HEK293 (cell line): ENCODE results near the gene PSMD5.

Experiments used
- CTCF ChIA-PET: fragments of 350-600 bp; formaldehyde crosslinking; extraction: SDS; loops from one replicate; lab custom pipeline; 2021; ENCODE audit warnings: antibody characterized with exemption; lab: Yijun Ruan, JAX
- POLR2A ChIA-PET: fragments of 300-600 bp; formaldehyde crosslinking; extraction: SDS; loops from one replicate; lab custom pipeline; 2020; ENCODE audit warnings: antibody characterized with exemption, inconsistent platforms; lab: Yijun Ruan, JAX
- H3K27ac ChIP-seq: fragments of 200-500 bp; sonication (Bioruptor generic); 2 replicates; pipeline ENCODE4 v1.5.1; 2014; ENCODE audit warnings: low read depth, low read length, control low read depth, inconsistent platforms; ENCODE audit errors: extremely low read depth
- H3K36me3 ChIP-seq, 2 experiments: fragments of 200-500 bp in 1 of 2; sonication (Bioruptor generic) in 1 of 2; 1 replicate in 1 of 2; 2 replicates in 1 of 2; pipeline ENCODE4 v1.5.1; 2014 to 2017; ENCODE audit warnings: inconsistent platforms in 2 of 2, low read length in 2 of 2; ENCODE audit not compliant: control insufficient read depth in 2 of 2, insufficient read depth in 1 of 2
- H3K4me1 ChIP-seq: fragments of 200-500 bp; sonication (Bioruptor generic); 2 replicates; pipeline ENCODE4 v1.5.1; 2014; ENCODE audit warnings: mild to moderate bottlenecking, low read length, inconsistent platforms; ENCODE audit not compliant: control insufficient read depth, insufficient read depth
- H3K4me3 ChIP-seq: 2 replicates; pipeline ENCODE4 v1.5.1; 2011; ENCODE audit warnings: low read depth, mild to moderate bottlenecking, control low read depth, low read length, moderate library complexity
- H3K9me3 ChIP-seq: fragments of 200-500 bp; sonication (Bioruptor generic); 2 replicates; pipeline ENCODE4 v1.5.1; 2014; ENCODE audit warnings: low read depth, low read length, inconsistent platforms; ENCODE audit not compliant: control insufficient read depth, insufficient read depth
- KLF8 ChIP-seq: fragments of 450-650 bp; formaldehyde crosslinking; IDR thresholded peaks from 2 replicates; pipeline ENCODE4 v1.5.1; 2016; ENCODE audit warnings: missing biosample characterization, missing genetic modification characterization
- PRDM2 ChIP-seq: fragments of 450-650 bp; formaldehyde crosslinking; IDR thresholded peaks from 2 replicates; pipeline ENCODE4 v1.5.1; 2016; ENCODE audit warnings: missing biosample characterization, missing genetic modification characterization, borderline replicate concordance
- RBAK ChIP-seq: fragments of 450-650 bp; formaldehyde crosslinking; IDR thresholded peaks from 2 replicates; pipeline ENCODE4 v1.5.1; 2016; ENCODE audit warnings: missing biosample characterization, missing genetic modification characterization
- TSHZ1 ChIP-seq: fragments of 450-650 bp; formaldehyde crosslinking; IDR thresholded peaks from 2 replicates; pipeline ENCODE4 v1.5.1; 2016; ENCODE audit warnings: missing biosample characterization, missing genetic modification characterization, borderline replicate concordance
- WT1 ChIP-seq: fragments of 450-650 bp; formaldehyde crosslinking; IDR thresholded peaks from 2 replicates; pipeline ENCODE4 v1.5.1; 2016; ENCODE audit warnings: missing biosample characterization, missing genetic modification characterization
- ZBTB17 ChIP-seq: fragments of 450-650 bp; formaldehyde crosslinking; IDR thresholded peaks from 2 replicates; pipeline ENCODE4 v1.5.1; 2016; ENCODE audit warnings: missing biosample characterization, missing genetic modification characterization
- ZFP69B ChIP-seq: fragments of 450-650 bp; formaldehyde crosslinking; IDR thresholded peaks from 2 replicates; pipeline ENCODE4 v1.5.1; 2016; ENCODE audit warnings: missing biosample characterization, missing genetic modification characterization
- ZNF335 ChIP-seq: fragments of 450-650 bp; formaldehyde crosslinking; conservative IDR thresholded peaks from 2 replicates; pipeline ENCODE4 v1.5.1; 2016; ENCODE audit warnings: missing biosample characterization, missing genetic modification characterization
- ZNF341 ChIP-seq: fragments of 450-650 bp; formaldehyde crosslinking; IDR thresholded peaks from 2 replicates; pipeline ENCODE4; 2016; ENCODE audit warnings: low read depth, missing biosample characterization, missing genetic modification characterization
- ZNF544 ChIP-seq: fragments of 450-650 bp; formaldehyde crosslinking; IDR thresholded peaks from 2 replicates; pipeline ENCODE4 v1.5.0; 2017; ENCODE audit warnings: missing biosample characterization, missing genetic modification characterization
- ZNF580 ChIP-seq: fragments of 450-650 bp; formaldehyde crosslinking; IDR thresholded peaks from 2 replicates; pipeline ENCODE4 v1.5.1; 2016; ENCODE audit warnings: missing biosample characterization, missing genetic modification characterization
- ZNF600 ChIP-seq: fragments of 450-650 bp; formaldehyde crosslinking; IDR thresholded peaks from 2 replicates; pipeline ENCODE4 v1.5.1; 2016; ENCODE audit warnings: missing biosample characterization, missing genetic modification characterization
- ZNF645 ChIP-seq: fragments of 450-650 bp; formaldehyde crosslinking; IDR thresholded peaks from 2 replicates; pipeline ENCODE4; 2016; ENCODE audit warnings: missing biosample characterization, missing genetic modification characterization
- ZNF654 ChIP-seq: fragments of 450-650 bp; formaldehyde crosslinking; IDR thresholded peaks from 2 replicates; pipeline ENCODE4 v1.5.1; 2016; ENCODE audit warnings: low read depth, missing biosample characterization, missing genetic modification characterization
- ZNF785 ChIP-seq: fragments of 450-650 bp; formaldehyde crosslinking; IDR thresholded peaks from 2 replicates; pipeline ENCODE4 v1.5.1; 2016; ENCODE audit warnings: missing biosample characterization, missing genetic modification characterization

Gene PSMD5

GRCh38 chr9:120829650-120830049 lies 13.1 kb downstream of the PSMD5 start (continued):
- no peak for TF ChIP-seq TSHZ1 (tag by site-specific recombination)
- TF ChIP-seq ZNF580 (tag by site-specific recombination) = no peak
- no peak for TF ChIP-seq ZBTB17
- TF ChIP-seq ZNF544 (tag by site-specific recombination) = no peak

- Histone ChIP-seq H3K4me1 (no peaks in the 10 kb centered on the region), H3K27ac (no peak overlapping the region), H3K36me3 (no peaks in the 10 kb centered on the region; a peak in 1 of 3 replicates), H3K4me3 (no peak overlapping the region), H3K9me3 (no peaks in the 10 kb centered on the region)
- ChIA-PET POLR2A (no interaction called here), CTCF (no interaction called here)
- no peak for TF ChIP-seq WT1 (tag by site-specific recombination)
- no peak for TF ChIP-seq KLF8 (tag by site-specific recombination)
- TF ChIP-seq ZNF335 (tag by site-specific recombination) = no peak
- TF ChIP-seq RBAK (tag by site-specific recombination) = no peak
- no peak for TF ChIP-seq ZNF341 (tag by site-specific recombination)
- TF ChIP-seq ZNF654 = no peak
These were observed 22.6 kb downstream of the PSMD5 start for GRCh38 chr9:120820095-120820494.

GRCh38 chr9:120818595-120818994 lies 24.1 kb downstream of the PSMD5 start:
- no peak overlapping the region for H3K4me3 ChIP-seq
- H3K4me1 ChIP-seq = no peaks in the 10 kb centered on the region
- H3K27ac ChIP-seq = no peak overlapping the region
- TF ChIP-seq ZNF785 (tag by site-specific recombination) (no peak), ZFP69B (tag by site-specific recombination) (no peak), PRDM2 (tag by site-specific recombination) (no peak), ZNF645 (tag by site-specific recombination) (no peak), ZNF600 (tag by site-specific recombination) (no peak)
- H3K9me3 ChIP-seq = no peaks in the 10 kb centered on the region
- no peaks in the 10 kb centered on the region; a peak in 1 of 3 replicates for H3K36me3 ChIP-seq
- POLR2A ChIA-PET = no interaction called here
- CTCF ChIA-PET = no interaction called here
